A172 (cell line): Measurements from ENCODE around the gene MEIS1. TPM values are rescaled to one million over a fixed set of nuclear protein-coding genes. Genes with fewer than 3 reads are reported as not detected.

Source experiments
- DNase-seq: peaks from one replicate; pipeline ENCODE4 v3.0.0-alpha.2; 2015; ENCODE audit warnings: low spot score
- total RNA-seq: library from RNA; depleted of rRNA; stranded (reverse); fragments of >200 nt; shearing (Covaris generic); gene quantifications from 2 replicates; pipeline ENCODE4 v1.2.3, GENCODE V29; 2014

Gene MEIS1
- total RNA-seq, 1 experiment from 2014 or later, result 30.1 TPM

DNA sequence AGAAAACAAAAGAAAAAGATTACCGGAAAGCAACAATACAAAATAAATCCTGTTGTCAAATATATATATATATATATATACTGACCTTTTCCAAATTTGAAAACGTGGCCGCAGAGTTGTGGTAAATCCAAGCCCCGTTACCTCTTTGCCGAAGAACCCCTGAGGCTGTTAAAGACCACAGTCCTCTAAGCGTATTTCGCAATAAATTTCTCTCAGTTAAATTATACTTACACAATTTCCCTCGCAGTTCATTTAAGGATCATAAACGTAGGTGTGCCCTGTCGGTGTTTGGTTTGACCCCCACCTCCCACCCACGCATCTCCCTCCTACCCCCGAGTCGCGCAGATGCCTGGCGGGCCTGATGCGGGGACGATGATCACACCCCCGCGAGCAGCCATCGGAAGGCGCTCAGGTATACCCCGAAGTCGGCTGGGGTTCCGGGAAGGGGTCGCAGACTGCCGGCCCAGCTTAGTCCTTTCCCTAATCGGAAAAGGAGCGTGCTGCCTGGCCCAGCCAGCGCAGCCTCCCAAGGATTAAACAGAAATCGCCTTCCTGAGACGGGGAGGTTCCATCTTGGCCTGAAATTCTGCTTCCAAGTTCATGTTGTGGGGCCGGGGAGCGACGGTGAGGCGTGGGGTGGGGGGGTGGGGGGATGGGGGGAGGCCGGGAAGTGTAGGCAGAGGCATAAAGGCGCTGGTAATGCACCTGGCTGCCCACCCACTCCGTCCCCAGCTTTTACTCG, 2.9 kb upstream of the MEIS1 start:
- no peak for DNase-seq

DNA sequence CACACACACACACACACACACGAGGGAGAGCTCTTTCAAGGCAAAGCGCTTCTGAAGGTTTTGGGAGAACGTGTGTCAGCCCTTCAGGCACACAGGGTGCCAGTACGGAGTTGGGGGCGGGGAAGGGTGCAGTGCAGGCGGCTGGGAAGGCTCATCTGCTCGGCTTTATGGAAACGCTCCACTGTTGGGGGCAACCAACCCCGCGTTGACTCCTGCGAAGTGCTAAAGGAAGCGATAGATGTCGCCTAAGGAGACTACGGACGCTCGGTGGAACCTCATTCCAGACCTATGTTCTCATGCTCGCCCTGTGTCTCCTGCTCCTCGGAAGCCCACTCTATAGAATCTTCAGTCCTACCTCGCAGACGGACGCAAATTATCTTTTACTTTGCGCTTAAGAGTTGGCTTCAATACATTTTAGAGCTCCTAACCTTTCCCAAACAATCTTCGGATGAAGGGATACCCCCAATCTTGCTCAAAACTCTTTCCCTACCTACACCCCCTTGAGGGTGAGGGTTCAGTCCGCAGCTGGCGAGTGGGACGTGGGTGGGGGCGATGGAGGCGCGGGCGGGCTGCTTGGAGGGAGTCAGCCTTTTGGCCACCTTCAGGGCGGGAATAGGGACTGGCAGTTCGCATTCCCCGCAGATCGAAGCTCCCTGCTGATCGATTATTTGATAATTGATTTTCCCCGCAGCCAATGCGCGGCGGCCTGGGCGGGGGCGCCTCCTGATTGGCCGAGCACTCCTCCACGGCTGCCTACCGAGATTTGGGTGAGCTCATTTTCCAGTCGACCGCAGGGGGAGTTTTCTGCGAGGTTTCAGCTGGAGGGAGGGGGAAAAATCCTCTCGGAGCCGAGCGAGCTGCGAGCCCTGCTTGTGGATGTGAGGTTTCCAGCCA, 1.9 kb upstream of the MEIS1 start:
- DNase-seq, result peak; percentile 88

DNA sequence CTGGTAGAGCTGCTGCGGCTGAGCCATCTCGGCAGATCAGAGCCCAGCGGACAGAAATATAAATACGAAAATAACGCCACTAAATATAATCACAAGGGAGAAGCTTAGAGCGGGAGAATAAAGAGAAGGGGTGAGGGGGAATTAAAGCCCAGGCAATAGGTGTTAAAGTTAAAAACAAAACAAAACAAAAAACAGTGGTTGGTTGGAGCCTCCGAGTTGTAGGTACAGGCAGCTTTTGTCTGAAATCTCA, 1.3 kb upstream of the MEIS1 start:
- no peak for DNase-seq

DNA sequence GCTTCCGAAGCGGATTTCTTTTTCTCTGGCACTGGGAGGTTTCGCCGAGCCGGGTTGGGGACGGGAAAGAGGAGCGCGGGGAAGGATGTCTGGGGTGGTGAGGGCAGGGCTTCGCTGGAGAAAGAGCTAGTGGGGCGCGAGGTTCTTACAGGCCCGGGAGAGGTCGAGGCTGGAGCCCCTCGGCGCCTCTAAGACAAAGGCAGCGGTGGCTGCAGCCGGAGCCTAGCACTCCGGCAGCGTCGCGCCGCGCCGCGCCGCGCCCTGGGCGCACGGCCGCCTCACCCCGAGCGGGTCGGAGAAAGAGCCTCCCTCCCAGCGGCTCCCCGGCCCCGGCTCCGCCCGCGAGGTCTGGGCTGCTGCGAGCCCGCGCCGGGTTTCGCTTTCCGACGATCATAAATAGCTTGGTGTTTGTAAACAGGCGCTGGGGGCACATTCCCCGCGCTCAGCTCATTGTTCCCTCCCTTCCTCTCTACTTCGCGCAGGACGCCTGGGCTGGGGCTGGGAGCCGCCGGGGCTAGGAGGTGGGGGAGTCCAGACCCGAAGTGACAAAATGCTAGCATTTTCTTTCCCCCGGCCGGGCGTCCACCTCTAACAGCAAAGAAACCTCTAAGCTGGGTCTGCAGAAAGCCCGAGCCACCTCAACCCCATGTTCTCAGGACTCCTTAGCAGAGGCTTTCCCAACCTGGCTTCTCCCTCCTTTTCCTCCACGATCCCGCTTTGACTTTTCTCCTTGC, 813 bp upstream of the MEIS1 start:
- peak; percentile 50 for DNase-seq

DNA sequence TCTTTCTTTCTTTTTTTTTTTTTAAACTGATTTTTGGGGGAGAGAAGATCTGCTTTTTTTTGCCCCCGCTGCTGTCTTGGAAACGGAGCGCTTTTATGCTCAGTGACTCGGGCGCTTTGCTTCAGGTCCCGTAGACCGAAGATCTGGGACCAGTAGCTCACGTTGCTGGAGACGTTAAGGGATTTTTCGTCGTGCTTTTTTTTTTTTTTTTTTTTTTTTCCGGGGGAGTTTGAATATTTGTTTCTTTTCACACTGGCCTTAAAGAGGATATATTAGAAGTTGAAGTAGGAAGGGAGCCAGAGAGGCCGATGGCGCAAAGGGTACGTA, 587 bp downstream of the MEIS1 start:
- DNase-seq, result no peak

DNA sequence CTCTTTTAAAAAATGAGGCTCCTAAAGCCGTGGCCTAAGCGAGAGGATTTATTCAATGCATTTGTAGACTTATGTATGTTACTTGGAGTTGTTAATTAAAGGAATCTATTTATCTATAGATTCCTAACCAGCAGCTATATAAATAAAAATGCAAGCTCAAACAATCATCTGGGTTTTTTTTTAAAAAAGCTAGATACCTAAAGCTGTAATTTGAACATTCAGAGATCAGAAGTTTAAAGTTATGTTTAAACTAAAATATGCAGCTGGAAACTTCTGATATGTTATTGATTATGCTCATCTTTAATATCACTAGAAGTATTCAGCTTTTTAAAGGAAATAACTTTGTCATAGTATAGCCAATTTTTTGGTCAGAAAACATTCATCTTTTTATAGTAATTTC, 1.0 kb downstream of the MEIS1 start:
- no peak for DNase-seq

DNA sequence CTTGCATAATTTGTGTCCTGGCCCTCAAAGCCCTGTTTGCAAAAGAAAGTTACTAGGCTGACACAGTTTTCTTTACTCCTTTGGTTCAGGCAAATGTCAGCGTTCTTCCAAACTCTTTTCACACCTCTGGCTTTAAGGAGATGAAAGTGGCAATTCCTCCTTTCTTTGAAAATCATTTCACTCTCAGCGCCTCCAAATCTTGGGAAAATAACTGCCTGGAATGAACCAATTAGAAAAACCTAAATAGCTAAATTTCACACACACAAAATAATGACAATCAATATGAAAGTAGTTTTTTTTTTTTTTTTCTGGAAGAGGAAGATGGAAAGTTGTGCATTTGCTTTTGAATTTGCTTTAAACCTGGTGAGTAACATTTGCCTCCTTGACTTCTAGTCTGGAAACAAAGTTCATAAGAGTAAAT, 1.7 kb downstream of the MEIS1 start:
- no peak for DNase-seq

DNA sequence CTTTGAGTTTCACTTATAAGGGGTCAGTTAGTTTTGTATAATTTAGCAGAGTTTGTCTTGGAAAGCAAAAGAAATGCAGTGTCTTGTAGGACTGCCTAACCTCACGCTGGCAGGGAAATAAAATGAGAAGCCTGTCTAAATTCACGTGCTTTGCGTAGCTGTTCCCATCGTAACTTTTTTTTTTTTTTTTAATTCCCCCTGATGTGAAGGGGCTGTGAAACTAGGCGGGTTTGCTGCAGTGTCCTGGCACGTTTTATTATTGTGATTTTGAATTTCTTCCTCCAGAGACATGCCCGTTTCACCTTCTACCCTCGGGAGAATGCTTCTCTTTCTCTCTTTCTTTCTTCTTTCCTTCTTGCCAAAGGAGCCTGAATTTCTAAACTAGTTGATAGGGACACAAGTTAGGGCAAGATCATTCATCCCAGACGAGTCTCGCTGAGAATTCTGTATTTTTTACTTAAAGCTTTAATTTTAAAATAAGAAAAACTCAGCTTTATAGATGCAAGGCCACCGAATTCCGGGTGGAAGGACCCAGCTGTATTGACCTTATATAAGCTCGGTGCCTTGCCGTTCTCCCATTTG, 2.3 kb downstream of the MEIS1 start:
- peak; percentile 40 for DNase-seq

DNA sequence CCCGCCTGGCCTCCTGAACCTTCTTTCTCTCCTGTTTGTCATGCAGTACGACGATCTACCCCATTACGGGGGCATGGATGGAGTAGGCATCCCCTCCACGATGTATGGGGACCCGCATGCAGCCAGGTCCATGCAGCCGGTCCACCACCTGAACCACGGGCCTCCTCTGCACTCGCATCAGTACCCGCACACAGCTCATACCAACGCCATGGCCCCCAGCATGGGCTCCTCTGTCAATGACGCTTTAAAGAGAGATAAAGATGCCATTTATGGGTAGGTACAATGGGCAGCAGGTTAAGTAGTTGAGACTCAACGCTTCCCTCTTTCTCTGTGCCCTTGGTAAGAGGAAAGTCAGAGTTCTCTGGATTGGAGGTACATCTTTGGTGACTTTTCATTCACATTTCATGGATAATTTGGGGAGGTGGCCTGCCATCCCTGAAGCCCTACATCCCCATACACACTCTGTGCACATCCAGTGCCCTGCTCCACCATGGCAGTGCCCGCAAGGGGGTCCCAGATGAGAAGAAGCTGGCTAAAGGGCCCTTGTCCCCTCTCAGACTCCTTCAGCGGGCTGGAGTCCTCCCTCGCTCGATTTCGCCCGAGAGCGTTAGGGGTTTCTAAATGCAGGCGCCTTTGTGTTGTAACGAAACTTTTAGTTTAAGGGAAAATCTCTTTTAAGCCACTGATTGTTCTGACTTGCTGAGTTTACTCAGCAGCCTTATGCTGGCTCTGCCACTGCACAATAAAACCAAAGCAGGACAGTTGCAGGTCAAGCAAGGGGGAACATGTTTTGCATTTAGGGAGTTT, 3.0 kb downstream of the MEIS1 start:
- DNase-seq, result peak; percentile 51

DNA sequence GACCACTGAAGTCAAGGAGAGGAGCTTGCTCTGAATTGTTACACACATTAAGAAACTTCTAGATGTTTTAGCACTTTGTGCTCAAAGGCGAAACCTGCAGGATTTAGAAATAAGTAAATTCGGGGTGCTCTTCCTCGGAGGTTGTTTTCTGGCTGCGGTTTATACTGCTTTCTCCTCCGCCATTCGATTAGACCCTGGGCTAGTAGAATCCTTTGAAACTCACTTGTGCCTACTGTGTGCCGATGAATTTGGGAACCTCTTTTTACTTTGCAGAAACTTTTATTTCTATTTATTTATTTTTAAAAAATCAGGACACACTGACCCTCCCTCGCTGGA, 3.5 kb downstream of the MEIS1 start:
- DNase-seq, result no peak

DNA sequence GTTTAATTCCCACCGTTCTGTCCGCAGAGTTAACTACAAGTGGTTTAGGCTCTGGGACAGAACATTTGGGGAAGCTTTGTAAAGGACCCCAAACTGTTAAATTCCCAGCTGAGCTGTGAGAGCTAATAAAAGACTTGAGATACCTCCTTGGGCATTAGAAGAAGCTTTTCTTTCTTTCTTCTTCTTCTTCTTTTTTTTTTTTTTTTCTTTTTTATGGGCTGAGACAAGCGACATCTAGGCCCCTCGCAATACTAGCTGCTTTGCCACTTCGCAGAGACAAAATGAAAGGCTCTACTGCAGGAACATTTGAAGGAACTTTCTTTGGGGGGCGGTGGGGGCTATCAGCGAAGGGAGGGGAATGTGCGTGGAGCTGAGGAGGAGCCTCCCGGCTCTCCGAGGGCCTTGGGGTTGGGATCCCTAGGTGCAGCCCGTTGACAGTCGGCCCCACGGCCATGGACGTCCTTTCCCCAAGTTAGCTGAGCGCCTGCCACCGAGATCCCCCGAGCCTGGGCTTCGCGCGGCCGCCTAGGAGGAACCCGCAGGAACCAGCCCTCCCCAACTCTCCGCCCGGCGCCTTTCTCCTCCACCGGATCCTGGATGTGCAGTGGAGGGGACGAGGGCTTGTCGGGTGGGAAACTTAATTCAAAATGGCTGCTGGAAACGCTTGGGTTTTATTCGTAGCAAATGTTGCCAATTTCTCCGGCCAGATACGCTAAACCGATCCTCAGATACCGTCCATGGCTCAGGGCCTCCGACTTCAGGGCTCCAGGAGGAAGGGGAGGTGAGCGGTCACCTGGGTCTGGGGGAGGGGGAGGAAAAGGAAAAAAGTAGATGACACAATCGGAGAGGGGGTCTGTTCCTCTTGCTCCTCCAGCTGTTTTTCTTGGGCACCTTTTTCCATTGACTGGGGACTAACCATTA, 4.2 kb downstream of the MEIS1 start:
- DNase-seq, result peak; percentile 31

DNA sequence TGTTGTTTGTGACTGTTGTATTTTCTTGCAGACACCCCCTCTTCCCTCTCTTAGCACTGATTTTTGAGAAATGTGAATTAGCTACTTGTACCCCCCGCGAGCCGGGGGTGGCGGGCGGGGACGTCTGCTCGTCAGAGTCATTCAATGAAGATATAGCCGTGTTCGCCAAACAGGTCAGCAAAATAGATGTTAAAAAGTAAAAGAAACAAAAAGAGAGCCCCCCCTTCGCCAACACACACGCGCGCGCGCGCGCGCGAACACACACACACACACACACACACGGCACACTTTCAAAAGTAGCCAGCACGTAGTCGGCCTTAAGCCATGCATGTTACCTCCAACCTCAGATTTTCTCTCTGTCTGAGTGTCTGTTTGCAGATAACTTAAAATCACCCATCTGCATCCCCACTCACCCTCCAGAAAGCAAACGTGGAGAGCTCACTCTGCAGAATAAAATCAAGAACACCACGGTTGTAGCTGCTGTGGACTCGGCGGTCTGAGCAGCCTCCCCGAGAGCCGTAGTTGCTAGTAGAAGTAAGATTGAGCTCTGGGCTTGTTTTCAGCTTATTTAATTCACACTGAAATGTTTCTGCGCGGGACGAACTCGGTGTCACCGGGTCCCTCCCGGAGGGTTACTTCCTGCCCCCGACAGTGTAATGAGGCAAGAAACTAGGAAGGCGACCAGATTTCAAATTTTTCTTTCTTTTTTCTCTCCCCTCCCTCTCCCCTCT, 5.1 kb downstream of the MEIS1 start:
- DNase-seq, result peak; percentile 41

DNA sequence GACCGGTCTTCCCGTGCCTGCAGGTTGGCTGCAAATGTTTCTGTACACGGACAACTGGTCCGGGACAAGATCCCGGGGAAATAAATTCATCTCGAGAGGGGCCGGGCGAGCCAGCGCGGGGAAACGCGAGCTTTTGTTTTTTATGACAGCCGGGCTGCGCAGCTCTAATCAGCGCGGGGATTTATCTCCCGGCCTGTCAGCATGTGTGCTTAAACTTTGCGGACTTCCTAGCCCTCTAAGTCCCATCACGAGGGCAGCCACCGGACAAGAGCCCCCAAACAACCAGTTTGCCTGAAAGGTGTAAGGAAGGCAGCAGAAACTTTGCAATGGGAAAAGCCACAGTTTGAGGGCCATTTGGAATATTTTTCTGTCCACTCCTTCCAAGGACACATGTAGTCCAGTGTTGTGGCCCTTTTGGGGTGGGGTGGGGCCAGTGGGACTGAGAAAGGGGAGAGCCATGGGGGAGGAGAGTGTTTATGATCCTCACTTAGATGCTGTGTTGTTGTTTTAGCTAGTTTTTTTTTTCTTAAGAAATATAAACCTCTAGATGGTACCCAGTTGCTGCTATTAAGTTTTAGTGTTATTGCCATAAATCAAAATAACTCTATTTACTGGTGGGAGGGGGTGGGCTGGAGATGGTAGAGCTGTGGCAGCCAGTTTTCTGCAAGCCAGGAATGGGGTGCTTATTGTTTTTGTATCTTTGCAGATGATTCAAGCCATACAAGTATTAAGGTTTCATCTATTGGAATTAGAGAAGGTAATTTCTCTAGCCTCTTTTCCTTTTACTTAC, 6.0 kb downstream of the MEIS1 start:
- DNase-seq, result peak; percentile 40

DNA sequence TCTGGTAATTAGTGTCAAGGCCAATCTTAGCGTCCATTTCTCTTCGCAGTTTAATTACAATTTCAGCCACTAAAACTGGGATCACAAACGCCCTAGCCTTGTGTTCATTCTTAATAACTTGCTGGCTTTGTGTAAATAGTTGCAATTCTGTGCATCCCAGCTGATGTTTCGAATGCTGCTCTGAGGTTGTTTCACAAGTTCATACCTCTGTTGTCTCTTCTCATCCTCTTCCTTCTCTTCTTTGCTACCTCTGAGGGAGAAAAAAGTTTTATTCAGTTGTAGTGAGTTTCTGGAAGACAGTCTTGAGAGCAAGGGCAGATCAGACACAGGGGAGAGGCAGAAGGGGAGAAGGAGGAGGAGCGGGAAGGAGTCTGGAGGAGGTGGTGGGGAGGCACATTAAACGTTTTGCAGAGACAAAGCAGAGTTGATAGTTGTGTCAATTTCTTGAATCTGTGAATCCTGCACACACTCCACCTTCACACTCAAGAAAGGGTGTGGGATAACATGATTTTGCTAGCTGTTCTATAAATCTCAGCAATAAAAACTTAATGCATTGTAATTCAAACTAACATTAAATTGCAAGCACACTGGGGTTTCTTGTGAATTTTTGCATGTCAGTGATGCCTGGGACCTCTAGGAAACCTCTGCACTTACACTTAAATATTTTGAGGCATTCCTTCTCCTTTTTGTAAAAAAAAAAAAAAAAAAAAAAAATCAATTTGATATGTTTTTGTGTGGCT, 6.8 kb downstream of the MEIS1 start:
- DNase-seq, result no peak

DNA sequence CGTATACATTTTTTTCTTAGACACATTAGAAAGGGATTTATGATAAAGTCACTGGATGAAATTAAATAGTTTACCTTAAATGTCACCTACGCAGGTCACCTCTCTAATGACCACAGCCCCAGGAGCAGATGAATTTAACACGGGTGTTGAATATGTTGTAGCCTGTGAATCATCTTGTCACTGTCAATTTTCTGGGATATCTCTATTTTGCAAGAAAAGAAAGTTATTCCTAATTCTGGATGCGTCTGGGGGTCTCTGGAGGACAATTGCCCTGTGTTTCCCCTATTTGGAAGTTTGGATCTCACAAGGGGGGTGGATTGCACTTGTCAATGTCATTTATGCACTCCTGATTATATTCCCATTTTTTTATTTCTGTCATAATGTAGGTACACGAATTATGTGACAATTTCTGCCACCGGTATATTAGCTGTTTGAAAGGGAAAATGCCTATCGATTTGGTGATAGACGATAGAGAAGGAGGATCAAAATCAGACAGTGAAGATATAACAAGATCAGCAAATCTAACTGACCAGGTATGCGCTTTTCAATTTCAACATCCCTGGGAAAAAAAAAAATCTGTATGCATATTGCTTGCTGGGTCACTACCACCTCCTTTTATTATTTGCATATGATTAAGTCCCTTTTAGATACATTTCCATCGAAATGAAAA, 7.7 kb downstream of the MEIS1 start:
- DNase-seq, result no peak

DNA sequence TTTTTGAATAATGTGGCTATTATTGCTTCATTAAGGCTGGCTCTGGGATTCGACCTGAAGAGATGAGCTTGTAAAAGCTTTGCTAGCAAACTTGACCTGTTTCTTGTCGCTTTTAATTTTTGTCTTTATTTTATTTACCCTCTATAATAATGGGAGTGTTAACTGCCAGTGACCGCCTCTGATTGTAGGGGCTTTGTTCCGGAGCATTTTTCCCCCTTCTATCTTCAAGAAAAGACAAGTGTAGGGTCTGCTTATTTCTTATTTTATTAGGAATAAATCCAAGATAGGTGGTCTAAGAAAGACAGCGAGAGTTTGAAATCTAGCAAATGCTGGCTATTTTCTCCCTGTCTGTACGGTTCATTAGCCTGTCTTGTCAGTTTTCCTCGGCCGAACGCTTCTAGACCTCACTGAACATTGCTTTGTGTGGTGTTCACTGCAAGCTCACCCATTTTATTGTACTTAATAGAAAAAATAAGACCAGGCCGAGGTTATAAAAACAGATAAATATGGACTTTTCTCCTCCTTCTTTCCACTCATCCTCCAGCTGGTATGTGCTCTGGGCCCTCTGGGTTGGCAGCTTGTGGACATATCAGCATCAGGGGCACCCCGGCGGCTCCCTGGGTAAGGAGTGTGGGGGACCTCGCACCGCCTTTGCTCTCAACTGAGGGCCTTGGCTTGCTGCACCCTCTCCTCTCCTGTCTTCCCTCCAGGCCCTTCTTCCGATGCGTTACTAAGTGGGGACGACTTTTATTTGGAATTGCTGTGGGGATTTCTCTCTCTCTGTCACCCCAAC, 8.5 kb downstream of the MEIS1 start:
- no peak for DNase-seq
